GM21526 (cell line): ENCODE measurements around the gene KPNA6.
"Not testable (repeated sequence)": the region's sequence is repeated elsewhere in the genome, so short reads cannot be mapped to it uniquely, and the experiment has no call there.

Experiments
- ATAC-seq: cut with Tn5 transposase; IDR thresholded peaks from one replicate; pipeline ENCODE4 v1.9.1; 2021; ENCODE audit warnings: moderate library complexity; ENCODE audit not compliant: unreplicated experiment, low FRiP score

Gene KPNA6

DNA sequence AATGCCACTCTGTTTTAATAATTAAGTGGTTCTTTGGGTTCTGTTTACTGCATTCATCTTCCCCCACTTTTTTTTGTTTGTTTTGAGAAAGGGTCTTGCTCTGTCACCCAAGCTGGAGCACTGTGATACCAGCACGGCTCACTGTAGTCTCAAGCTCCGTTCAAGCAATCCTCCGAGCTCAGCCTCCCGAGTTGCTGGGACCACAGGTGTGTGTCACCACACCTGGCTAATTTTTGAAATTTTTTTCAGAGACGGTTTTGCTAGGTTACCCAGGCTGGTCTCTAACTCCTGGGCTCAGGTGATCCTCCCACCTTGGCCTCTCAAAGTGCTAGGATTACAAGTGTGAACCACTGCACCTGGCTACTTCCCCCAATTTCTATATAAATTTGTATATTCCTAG, 29.3 kb downstream of the KPNA6 start:
- ATAC-seq: no peak

DNA sequence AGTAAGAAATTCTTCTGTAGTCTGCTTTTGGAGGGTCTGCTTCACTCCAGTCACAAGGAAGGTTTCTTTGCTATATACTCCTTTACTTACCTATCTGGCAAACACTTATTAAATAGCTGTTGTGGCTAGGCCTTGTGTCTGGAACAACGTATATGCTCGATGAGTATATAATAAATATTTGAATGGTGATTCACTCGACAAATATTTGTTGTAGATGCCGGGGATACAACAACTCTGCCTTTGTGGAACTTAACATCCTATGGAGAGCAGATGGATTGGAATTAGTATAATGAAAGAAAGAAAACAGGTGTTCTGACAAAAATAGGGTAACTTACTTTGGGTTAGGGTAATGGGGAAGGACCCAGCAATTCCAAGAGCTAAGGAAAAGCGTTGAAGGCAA, 31.1 kb downstream of the KPNA6 start:
- no peak for ATAC-seq

DNA sequence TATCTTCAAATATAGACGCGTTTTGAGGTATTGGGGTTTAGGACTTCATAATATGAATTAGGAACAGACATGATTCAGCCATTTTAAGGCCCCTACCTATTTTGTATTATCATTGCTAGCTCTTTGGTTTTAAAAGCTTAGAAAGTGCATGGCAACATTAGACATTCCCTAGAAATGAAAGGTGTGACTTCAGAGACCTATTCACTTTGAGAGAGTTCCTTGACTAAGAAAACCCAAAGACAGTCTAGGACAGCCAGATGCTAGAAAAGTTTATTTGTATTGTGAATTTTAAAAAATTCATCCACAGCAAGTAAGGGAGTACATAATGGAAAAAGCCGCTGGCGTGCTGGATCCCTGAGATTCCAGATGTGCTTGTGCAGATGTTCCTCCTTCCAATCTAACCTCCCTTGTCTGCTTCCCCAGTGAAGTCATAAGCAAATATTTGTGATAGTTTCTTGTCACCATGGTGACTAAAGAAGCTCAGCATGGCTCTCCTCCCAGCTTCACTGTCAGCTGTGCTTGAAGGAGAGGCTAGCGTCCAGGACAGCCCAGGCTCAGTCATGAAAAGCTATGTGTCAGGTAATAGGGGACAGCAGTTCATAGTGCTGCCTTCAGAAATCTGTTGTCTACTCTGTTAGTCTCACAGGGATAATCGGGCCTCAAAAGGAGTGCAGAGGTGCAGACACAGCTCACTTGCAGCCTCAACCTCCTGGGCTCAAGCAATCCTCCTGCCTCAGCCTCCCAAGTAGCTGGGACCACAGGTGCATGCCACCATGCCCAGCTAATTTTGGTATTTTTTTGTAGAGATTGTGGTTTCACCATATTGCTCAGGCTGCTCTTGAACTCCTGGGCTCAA, 34.8 kb downstream of the KPNA6 start:
- ATAC-seq: no peak

DNA sequence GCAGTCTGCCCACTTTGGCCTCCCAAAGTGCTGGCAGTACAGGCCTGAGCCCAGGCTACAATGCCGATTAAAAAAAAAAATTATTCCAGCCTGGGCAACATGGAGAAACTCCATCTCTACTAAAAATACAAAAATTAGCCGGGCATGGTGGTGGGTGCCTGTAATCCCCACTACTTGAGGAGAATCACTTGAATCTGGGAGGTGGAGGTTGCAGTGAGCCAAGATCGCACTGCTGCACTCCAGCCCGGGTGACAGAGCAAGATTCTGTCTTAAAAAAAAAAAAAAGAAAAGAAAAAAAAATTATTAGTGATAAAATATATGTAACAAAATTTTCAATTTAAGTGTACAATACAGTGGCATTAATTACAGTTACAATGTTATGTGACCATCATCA, 35.4 kb downstream of the KPNA6 start:
- ATAC-seq: not testable (repeated sequence)

GRCh38 chr1:32144033-32144432, 36.2 kb downstream of the KPNA6 start:
- no peak for ATAC-seq

- ATAC-seq: not testable (repeated sequence)
These were observed 39.9 kb downstream of the KPNA6 start for GRCh38 chr1:32147799-32148198.

DNA sequence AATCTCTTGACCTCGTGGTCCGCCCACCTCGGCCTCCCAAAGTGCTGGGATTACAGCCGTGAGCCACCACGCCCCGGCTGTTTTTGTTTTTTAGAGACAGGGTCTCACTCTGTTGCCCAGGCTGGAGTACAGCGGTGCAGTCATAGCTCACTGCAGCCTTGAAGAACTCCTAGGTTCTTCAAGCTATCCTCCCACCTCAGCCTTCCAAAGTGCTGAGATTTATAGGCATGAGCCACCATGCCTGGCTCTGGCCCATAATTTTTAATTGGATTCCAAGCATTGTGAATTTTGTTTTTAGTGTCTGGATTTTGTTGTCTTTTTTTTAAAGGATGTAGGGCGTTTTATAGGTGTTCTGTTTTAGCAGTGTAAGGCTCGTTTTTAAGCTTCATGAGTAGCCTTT, 43.0 kb downstream of the KPNA6 start:
- ATAC-seq: no peak

GRCh38 chr1:32151319-32151787, 43.5 kb downstream of the KPNA6 start:
- no peak for ATAC-seq

DNA sequence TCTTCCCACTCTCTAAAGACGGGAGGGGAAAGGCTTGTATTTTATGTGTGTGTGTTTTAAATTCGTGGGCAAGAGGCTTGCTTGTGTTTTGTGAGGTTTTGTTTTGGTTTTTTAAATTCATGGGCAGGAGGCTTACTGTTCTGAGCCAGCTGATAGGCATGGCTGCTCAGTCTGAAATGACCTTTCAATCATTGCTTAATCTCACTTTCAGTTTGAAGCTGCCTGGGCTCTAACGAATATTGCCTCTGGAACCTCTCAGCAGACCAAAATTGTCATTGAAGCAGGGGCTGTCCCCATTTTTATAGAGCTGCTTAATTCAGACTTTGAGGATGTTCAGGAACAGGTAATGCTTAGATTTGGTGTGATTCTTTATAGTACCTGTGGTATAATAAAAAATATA, 51.3 kb downstream of the KPNA6 start:
- ATAC-seq: no peak

GRCh38 chr1:32163405-32163804, 55.5 kb downstream of the KPNA6 start:
- ATAC-seq: no peak

GRCh38 chr1:32165633-32166032, 57.8 kb downstream of the KPNA6 start:
- ATAC-seq: not testable (repeated sequence)

- no peak for ATAC-seq
These were observed 63.1 kb downstream of the KPNA6 start for GRCh38 chr1:32170991-32171390.

GRCh38 chr1:32172621-32173245, 64.9 kb downstream of the KPNA6 start:
- ATAC-seq: no peak

GRCh38 chr1:32178380-32179192, 70.7 kb downstream of the KPNA6 start:
- ATAC-seq: no peak

DNA sequence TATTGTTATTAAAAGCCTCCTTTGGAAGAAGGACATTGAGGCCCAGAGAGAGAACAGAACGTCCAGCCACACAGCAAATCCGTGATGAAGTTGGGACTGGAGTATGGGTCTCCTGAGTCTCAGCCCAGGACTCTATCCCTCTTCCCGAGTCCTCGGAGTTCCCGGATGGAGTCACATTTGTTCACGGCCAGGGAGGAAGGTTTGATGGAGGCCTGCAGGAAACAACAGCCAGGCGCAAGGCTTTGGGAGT, 71.3 kb downstream of the KPNA6 start:
- peak; percentile 6 for ATAC-seq

- peak; percentile 69 for ATAC-seq
These were observed 71.8 kb downstream of the KPNA6 start, which contains the start of gene TXLNA for GRCh38 chr1:32179443-32180185. Gene TXLNA (plus strand): TSS chr1:32179675. CDS start chr1:32180346, 671 bp downstream.

GRCh38 chr1:32180186-32181060, 72.6 kb downstream of the KPNA6 start:
- no peak for ATAC-seq

GRCh38 chr1:32181065-32181464, 73.2 kb downstream of the KPNA6 start:
- no peak for ATAC-seq

- no peak for ATAC-seq
These were observed 73.7 kb downstream of the KPNA6 start for GRCh38 chr1:32181563-32181962.

DNA sequence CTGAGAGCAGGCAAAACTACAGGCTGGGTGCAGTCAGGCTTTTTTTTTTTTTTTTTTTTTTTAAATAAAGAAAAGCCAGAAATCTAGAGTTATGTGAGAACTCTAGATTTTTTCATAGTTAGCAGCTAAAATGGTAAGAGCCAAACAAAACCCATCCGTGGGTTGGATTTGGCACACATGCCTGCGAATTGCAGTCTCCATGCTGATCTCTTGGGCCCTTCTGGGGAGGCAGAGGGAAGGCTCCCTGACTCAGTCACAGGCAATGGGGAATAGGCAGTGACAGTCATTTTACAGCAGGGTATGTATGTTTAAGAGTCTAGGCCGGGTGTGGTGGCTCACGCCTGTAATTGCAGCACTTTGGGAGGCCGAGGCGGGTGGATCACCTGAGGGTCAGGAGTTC, 74.2 kb downstream of the KPNA6 start:
- no peak for ATAC-seq
